ENCODE data around the gene ZNF597.

Gene ZNF597

GRCh38 chr16:3469736-3470135 lies 26.4 kb upstream of the ZNF597 start:
- H3K9ac ChIP-seq, result no peak overlapping the region
- H3K36me3 ChIP-seq, result peaks cover 81 to 100% (median 92%) of the 10 kb centered on the region in 11 experiments
- H3K4me2 ChIP-seq, result no peak overlapping the region
- no peak overlapping the region for H3K4me3 ChIP-seq
- peaks cover 35 to 86% (median 47%) of the 10 kb centered on the region in 11 experiments; a peak in 21 of 22 replicates for H3K9me3 ChIP-seq (replicated peaks in 1 of 11)
- H3K27ac ChIP-seq, result no peak overlapping the region
- peaks cover 75 to 100% (median 99%) of the 10 kb centered on the region in 11 experiments for H4K20me1 ChIP-seq
- peaks cover 0 to 21% (median 12%) of the 10 kb centered on the region in 10 experiments; a peak in 14 of 20 replicates for H3K4me1 ChIP-seq
- no peak for TF ChIP-seq Cebpa-rat (IDR thresholded peaks at IDR 0.05)
- H3K27me3 ChIP-seq, result no peaks in the 10 kb centered on the region

GRCh38 chr16:3468501-3468900 lies 25.2 kb upstream of the ZNF597 start:
- Histone ChIP-seq H3K4me3 (no peak overlapping the region), H3K9me3 (replicated peaks in 1 of 11) (peaks cover 35 to 92% (median 48%) of the 10 kb centered on the region in 11 experiments; a peak in 21 of 22 replicates), H3K27ac (peak overlapping the region in 4 of 11 experiments; percentile 14 to 49 (median 24); a peak in 3 of 22 replicates), H3K9ac (no peak overlapping the region), H3K4me1 (peaks cover 12 to 33% (median 23%) of the 10 kb centered on the region in 10 experiments), H3K4me2 (peak overlapping the region in 2 of 11 experiments; percentile 1 to 34; a peak in 1 of 22 replicates), H4K20me1 (peaks cover 66 to 100% (median 100%) of the 10 kb centered on the region in 11 experiments), H3K27me3 (no peaks in the 10 kb centered on the region), H3K36me3 (peaks cover 80 to 100% (median 93%) of the 10 kb centered on the region in 11 experiments)
- TF ChIP-seq Cebpa-rat (IDR thresholded peaks at IDR 0.05), result no peak

DNA sequence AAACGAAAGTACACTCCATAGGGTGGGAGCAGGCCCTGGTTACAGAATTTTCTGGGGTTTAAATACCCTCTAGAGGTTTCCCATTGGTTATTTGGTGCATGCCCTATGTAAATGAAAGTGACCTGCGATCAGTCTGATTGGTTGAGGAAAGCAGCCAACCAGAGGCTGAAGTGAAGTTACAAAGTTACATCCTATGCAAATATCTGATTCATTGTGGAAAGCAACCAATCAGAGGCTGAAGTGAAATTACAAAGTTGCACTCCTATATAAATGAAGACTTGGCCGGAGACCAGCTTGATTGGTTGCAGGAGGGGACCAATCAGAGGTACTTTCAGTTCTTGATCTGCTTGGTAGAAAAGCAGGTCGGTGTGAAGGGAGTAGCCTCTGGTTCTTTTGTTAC lies 24.6 kb upstream of the ZNF597 start:
- H3K4me2 ChIP-seq, result peak overlapping the region in 3 of 11 experiments; percentile 1 to 34 (median 33); a peak in 5 of 22 replicates
- H3K36me3 ChIP-seq, result peaks cover 79 to 100% (median 90%) of the 10 kb centered on the region in 11 experiments
- H3K4me1 ChIP-seq, result peaks cover 12 to 36% (median 25%) of the 10 kb centered on the region in 10 experiments
- H3K4me3 ChIP-seq, result no peak overlapping the region
- peak overlapping the region in 2 of 11 experiments; percentile 21 to 49; a peak in 2 of 22 replicates for H3K27ac ChIP-seq
- no peak overlapping the region for H3K9ac ChIP-seq
- no peak for TF ChIP-seq Cebpa-rat (IDR thresholded peaks at IDR 0.05)
- peaks cover 61 to 100% (median 100%) of the 10 kb centered on the region in 11 experiments for H4K20me1 ChIP-seq
- no peaks in the 10 kb centered on the region for H3K27me3 ChIP-seq
- peaks cover 32 to 89% (median 47%) of the 10 kb centered on the region in 11 experiments; a peak in 21 of 22 replicates for H3K9me3 ChIP-seq (replicated peaks in 1 of 11)

- Histone ChIP-seq H3K4me3 (no peak overlapping the region), H3K27me3 (no peaks in the 10 kb centered on the region), H3K4me1 (peaks cover 12 to 37% (median 26%) of the 10 kb centered on the region in 10 experiments), H3K9me3 (replicated peaks in 1 of 11) (peaks cover 25 to 88% (median 40%) of the 10 kb centered on the region in 11 experiments; a peak in 21 of 22 replicates), H3K4me2 (peak overlapping the region in 5 of 11 experiments; percentile 1 to 34 (median 18); a peak in 7 of 22 replicates), H4K20me1 (peaks cover 60 to 100% (median 100%) of the 10 kb centered on the region in 11 experiments), H3K27ac (no peak overlapping the region), H3K36me3 (peaks cover 74 to 96% (median 90%) of the 10 kb centered on the region in 11 experiments), H3K9ac (no peak overlapping the region)
- no peak for TF ChIP-seq Cebpa-rat (IDR thresholded peaks at IDR 0.05)
Observed at GRCh38 chr16:3467182-3467581, 23.9 kb upstream of the ZNF597 start.

DNA sequence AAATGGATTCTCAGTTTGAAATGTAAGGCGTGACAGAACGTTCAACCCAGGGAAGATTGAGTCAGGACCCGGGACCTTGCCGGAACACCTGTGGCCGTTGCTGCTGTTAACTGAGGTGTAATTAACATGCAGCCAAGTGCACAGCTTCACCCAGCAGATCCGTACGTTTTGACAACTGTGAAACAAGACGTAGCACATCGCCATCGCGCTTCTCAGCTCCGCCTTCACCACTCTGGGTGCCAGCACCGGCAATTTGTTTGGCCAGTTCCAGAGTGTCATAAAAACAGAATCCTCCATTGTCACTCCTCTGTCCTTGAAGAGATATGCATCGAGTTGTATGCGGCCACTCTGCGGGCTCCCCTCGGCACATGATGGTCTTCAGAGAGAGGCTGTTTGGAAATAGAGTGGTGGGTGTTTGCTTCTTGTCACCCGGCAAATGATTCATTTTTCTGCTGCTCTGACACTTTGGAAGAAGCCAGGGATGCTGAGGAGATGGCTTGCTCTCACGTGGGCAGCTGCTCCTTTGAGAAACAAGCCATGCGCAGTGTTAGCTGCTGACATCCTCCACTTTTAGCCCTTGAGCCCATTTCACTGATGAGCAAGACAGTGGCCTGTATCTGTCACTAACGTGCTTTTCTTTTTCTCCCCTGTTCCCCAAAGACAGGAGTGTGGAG lies 22.7 kb upstream of the ZNF597 start:
- Histone ChIP-seq H3K9ac (no peak overlapping the region), H3K4me1 (peaks cover 17 to 47% (median 34%) of the 10 kb centered on the region in 10 experiments), H3K4me3 (no peak overlapping the region), H4K20me1 (peaks cover 71 to 100% (median 100%) of the 10 kb centered on the region in 11 experiments), H3K9me3 (replicated peaks in 1 of 11) (peaks cover 13 to 77% (median 30%) of the 10 kb centered on the region in 11 experiments; a peak in 20 of 22 replicates), H3K4me2 (no peak overlapping the region), H3K36me3 (peaks cover 63 to 92% (median 84%) of the 10 kb centered on the region in 11 experiments), H3K27me3 (no peaks in the 10 kb centered on the region), H3K27ac (no peak overlapping the region)
- no peak for TF ChIP-seq Cebpa-rat (IDR thresholded peaks at IDR 0.05)

DNA sequence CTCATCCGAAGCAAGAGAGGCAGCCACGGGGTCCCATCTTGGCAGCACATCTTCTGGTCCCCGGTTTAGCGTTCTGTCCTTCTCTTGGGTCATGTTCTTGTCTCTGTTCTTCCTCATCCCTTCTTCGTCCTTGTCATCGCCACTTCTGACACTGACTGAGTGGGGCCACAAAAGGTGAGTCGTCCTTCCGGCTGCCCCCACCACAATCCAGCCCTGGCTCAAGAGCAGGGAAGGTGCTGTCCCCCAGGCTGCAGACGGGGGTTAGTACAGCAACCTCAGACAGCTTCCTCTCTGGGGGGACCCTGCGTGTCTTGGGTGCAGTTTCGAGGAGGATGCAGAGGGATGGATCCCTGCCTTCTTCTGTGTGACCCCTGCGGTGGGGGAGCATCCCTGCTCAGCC lies 22.0 kb upstream of the ZNF597 start:
- Histone ChIP-seq H3K9ac (no peak overlapping the region), H4K20me1 (peaks cover 73 to 100% (median 100%) of the 10 kb centered on the region in 11 experiments), H3K27me3 (no peaks in the 10 kb centered on the region), H3K4me1 (peaks cover 22 to 55% (median 41%) of the 10 kb centered on the region in 10 experiments), H3K9me3 (replicated peaks in 1 of 11) (peaks cover 6 to 70% (median 22%) of the 10 kb centered on the region in 11 experiments; a peak in 20 of 22 replicates), H3K4me2 (no peak overlapping the region; a peak in 1 of 22 replicates), H3K4me3 (no peak overlapping the region), H3K36me3 (peaks cover 56 to 92% (median 80%) of the 10 kb centered on the region in 11 experiments), H3K27ac (no peak overlapping the region)
- no peak for TF ChIP-seq Cebpa-rat (IDR thresholded peaks at IDR 0.05)

DNA sequence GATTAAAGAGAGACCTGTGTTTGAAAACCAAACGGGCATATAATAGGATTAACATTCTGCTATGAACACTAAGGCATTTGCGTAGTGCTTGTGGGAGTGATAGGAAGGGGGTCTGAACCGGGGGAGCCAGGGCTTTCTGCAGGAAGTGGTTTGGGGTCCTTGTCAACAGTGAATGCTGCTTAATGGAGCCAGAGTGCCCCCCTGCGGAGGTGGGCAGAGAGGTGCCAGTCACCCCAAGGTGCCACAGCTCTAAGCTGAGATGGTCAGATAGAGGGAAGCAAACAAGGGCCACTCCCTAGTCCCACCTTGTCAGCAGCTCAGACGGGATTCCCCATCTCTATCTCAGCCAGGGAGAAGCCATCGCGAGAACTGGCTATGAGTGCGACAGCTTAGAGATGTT lies 17.8 kb upstream of the ZNF597 start:
- no peak for TF ChIP-seq Cebpa-rat (IDR thresholded peaks at IDR 0.05)
- H3K4me2 ChIP-seq, result peak overlapping the region; percentile 11 to 98 (median 93); a peak in 20 of 22 replicates
- peaks cover 49 to 80% (median 75%) of the 10 kb centered on the region in 11 experiments for H4K20me1 ChIP-seq
- H3K27me3 ChIP-seq, result no peaks in the 10 kb centered on the region
- peaks cover 15 to 52% (median 39%) of the 10 kb centered on the region in 11 experiments for H3K36me3 ChIP-seq
- no peak overlapping the region; a peak in 1 of 22 replicates for H3K27ac ChIP-seq
- H3K4me3 ChIP-seq, result no peak overlapping the region
- peak overlapping the region in 4 of 11 experiments; percentile 17 to 38 (median 32); a peak in 2 of 22 replicates for H3K9ac ChIP-seq
- peaks cover 51 to 70% (median 58%) of the 10 kb centered on the region in 10 experiments for H3K4me1 ChIP-seq
- peaks cover 0 to 33% (median 10%) of the 10 kb centered on the region in 11 experiments; a peak in 11 of 22 replicates for H3K9me3 ChIP-seq (replicated peaks in 1 of 11)

DNA sequence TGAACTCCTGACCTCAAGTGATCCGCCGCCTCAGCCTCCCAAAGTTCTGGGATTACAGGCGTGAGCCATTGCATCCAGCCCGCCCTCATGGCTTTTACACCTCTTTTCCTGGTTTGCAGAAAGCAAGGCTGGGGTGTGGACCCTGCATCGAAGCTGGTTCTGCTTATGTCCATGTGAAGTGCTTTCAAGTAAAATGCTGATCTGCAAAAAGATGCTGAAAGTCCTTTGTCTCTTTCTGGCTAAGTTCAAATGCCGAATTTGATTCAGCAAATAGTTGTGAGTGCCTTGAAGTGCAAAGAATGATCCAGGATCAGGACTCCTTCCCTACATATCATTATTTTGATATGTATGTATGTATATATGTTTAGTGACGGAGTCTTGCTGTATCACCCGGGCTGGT lies 17.3 kb upstream of the ZNF597 start:
- peak overlapping the region in 4 of 11 experiments; percentile 0 to 38 (median 23); a peak in 2 of 22 replicates for H3K9ac ChIP-seq

More for the DNA sequence above, 17.3 kb upstream of the ZNF597 start:
- peaks cover 43 to 74% (median 69%) of the 10 kb centered on the region in 11 experiments for H4K20me1 ChIP-seq
- peaks cover 9 to 47% (median 33%) of the 10 kb centered on the region in 11 experiments for H3K36me3 ChIP-seq
- H3K4me2 ChIP-seq, result peak overlapping the region; percentile 11 to 98 (median 94); a peak in 20 of 22 replicates
- peaks cover 54 to 76% (median 62%) of the 10 kb centered on the region in 10 experiments for H3K4me1 ChIP-seq
- H3K27me3 ChIP-seq, result no peaks in the 10 kb centered on the region
- H3K27ac ChIP-seq, result no peak overlapping the region
- peaks cover 0 to 27% (median 10%) of the 10 kb centered on the region in 11 experiments; a peak in 10 of 22 replicates for H3K9me3 ChIP-seq (replicated peaks in 1 of 11)
- no peak overlapping the region for H3K4me3 ChIP-seq
- no peak for TF ChIP-seq Cebpa-rat (IDR thresholded peaks at IDR 0.05)
